Measurements from ENCODE around the gene PLA2G2C.
A peak's percentile ranks its signal among the peaks of the same experiment; 100 is the strongest.
"Not testable (repeated sequence)": the region's sequence is repeated elsewhere in the genome, so short reads cannot be mapped to it uniquely, and the experiment has no call there.

PLA2G2C gene, protein sequence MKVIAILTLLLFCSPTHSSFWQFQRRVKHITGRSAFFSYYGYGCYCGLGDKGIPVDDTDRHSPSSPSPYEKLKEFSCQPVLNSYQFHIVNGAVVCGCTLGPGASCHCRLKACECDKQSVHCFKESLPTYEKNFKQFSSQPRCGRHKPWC

DNA sequence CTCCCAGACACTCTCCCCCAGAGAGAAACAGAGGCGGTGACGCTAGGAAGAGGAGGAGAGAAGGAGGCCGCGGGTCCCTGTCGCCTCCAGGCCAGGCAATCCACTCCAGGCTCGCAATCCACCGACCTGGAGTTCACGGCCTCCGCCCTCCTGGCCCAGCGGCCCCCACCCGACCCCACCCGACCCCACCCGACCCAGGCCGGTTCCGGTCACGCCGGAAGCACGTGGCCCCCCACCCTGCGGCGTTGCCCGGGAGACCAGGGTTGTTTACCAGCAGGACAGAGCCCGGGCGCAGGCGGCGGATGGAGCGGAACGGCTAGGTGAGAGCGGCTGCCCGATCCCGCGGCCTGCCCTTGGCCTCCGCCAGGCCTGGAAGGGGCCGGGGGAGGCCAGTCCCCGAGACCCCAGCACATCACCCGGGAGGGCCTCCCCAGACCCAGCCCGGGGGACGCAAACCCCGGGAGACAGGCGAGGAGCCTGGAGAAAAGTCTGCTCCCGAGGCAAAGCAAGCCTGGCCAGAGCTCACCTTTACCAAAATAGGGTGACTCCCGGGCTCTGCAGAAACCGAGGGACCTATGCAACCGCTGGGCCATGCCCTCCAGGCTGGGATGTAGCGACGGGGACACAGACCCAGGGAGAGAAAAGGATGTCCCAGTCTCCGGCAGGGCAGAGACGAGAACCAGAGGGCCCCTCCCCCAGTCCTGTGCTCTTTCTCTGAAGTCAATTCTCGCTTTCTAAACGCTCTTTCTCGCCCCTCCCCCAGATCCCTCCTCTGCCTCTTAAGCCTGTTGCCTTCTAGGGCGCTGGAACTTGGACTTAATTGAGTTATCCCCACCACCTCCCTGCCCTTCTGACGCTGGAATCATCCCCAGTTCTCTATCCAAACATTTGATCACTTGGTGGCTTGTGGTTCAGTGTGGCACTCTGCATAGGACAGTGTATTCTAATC lies at the start of gene PLA2G2C, which contains the start of gene UBXN10:
Gene PLA2G2C (minus strand): TSS at position 685 of the 949 bp plus-strand sequence. CDS start 9,155 bp downstream, outside the sequence.
Gene UBXN10 (plus strand): TSS at position 263 of the 949 bp plus-strand sequence. CDS start 4,466 bp downstream, outside the sequence.
- TF ChIP-seq CTBP1 (IDR thresholded peaks at IDR 0.05; ENCODE audit: borderline replicate concordance): no peak
- TF ChIP-seq ZNF384 (IDR thresholded peaks at IDR 0.05): no peak
- no peak for TF ChIP-seq HDGF (IDR thresholded peaks at IDR 0.05; ENCODE audit: borderline replicate concordance)
- TF ChIP-seq L3MBTL2 (conservative IDR thresholded peaks at IDR 0.05): no peak
- TF ChIP-seq ELF4 (IDR thresholded peaks at IDR 0.05): no peak
- TF ChIP-seq SUZ12 (IDR thresholded peaks at IDR 0.05): no peak
- TF ChIP-seq BHLHE40 (IDR thresholded peaks at IDR 0.05; ENCODE audit: borderline replicate concordance): no peak
- TF ChIP-seq TARDBP (IDR thresholded peaks at IDR 0.05): no peak
- no peak for TF ChIP-seq FOXM1 (IDR thresholded peaks at IDR 0.05; ENCODE audit: borderline replicate concordance)
- no peak for TF ChIP-seq LEF1 (IDR thresholded peaks at IDR 0.05; ENCODE audit: borderline replicate concordance)
- TF ChIP-seq NFRKB (IDR thresholded peaks at IDR 0.05): no peak
- no peak for TF ChIP-seq FOXA1 (IDR thresholded peaks at IDR 0.05)
- no peak for TF ChIP-seq ARNT (IDR thresholded peaks at IDR 0.05)
- TF ChIP-seq, protein P1, sequence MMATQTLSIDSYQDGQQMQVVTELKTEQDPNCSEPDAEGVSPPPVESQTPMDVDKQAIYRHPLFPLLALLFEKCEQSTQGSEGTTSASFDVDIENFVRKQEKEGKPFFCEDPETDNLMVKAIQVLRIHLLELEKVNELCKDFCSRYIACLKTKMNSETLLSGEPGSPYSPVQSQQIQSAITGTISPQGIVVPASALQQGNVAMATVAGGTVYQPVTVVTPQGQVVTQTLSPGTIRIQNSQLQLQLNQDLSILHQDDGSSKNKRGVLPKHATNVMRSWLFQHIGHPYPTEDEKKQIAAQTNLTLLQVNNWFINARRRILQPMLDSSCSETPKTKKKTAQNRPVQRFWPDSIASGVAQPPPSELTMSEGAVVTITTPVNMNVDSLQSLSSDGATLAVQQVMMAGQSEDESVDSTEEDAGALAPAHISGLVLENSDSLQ (IDR thresholded peaks at IDR 0.05): no peak
- TF ChIP-seq FOXK2 (IDR thresholded peaks at IDR 0.05): no peak
- TF ChIP-seq SP1 (IDR thresholded peaks at IDR 0.05): no peak
- no peak for DNase-seq (ENCODE audit: extremely low spot score)
- ChIA-PET CTCF (interaction anchor here (0.6 kb wide), 1 partner anchor 26 kb away, joined by 4 read pairs; no protein-coding TSS in a partner anchor), POLR2A (no interaction called here)

DNA sequence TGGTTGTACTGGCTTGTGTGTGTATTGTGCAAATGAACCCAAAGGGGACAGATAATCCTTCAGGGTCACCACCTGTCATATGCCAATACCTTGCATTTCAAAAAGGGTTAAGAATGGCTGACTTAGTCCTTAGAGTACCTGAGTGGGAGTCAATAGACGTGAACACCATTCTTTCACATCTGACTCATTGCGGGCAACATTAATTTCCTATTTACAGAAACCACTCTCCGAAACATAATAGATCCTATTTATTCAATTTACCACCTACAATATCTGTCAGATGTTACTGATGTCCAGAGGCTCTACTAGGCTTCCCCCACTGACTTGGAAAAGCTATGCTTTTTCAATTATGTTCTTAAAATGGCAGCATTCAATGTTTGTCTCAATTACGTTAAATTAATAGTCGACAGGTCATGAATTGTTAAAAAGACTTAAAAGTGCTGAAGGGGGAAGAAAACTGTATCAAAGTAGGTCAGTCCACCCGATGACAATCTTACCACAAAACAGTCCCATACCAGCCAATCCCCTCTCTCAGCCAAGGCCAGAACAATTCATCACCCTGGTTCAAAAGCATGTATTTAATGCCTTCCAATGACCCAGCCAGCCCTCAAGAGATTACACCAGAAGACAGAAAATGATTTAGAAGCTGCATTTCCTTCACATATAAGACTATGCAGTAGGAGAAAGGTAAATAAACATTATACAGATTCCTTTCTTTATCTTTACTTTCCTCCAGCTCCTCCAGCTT lies 48.6 kb upstream of the PLA2G2C start:
- CTCF ChIA-PET: interaction anchor here (1.3 kb wide), 1 partner anchor 260 kb away, joined by 3 read pairs; no protein-coding TSS in a partner anchor
- DNase-seq (ENCODE audit: extremely low spot score): no peak
- TF ChIP-seq L3MBTL2 (conservative IDR thresholded peaks at IDR 0.05) (no peak), SP1 (IDR thresholded peaks at IDR 0.05) (no peak), SUZ12 (IDR thresholded peaks at IDR 0.05) (no peak), BHLHE40 (IDR thresholded peaks at IDR 0.05; ENCODE audit: borderline replicate concordance) (no peak), FOXA1 (IDR thresholded peaks at IDR 0.05) (no peak), FOXK2 (IDR thresholded peaks at IDR 0.05) (no peak), FOXM1 (IDR thresholded peaks at IDR 0.05; ENCODE audit: borderline replicate concordance) (no peak), HDGF (IDR thresholded peaks at IDR 0.05; ENCODE audit: borderline replicate concordance) (no peak), ELF4 (IDR thresholded peaks at IDR 0.05) (no peak), ZNF384 (IDR thresholded peaks at IDR 0.05) (no peak), TARDBP (IDR thresholded peaks at IDR 0.05) (no peak), LEF1 (IDR thresholded peaks at IDR 0.05; ENCODE audit: borderline replicate concordance) (no peak), NFRKB (IDR thresholded peaks at IDR 0.05) (no peak), ARNT (IDR thresholded peaks at IDR 0.05) (no peak), CTBP1 (IDR thresholded peaks at IDR 0.05; ENCODE audit: borderline replicate concordance) (no peak)
- TF ChIP-seq, protein P1 (IDR thresholded peaks at IDR 0.05): no peak
- POLR2A ChIA-PET: no interaction called here

DNA sequence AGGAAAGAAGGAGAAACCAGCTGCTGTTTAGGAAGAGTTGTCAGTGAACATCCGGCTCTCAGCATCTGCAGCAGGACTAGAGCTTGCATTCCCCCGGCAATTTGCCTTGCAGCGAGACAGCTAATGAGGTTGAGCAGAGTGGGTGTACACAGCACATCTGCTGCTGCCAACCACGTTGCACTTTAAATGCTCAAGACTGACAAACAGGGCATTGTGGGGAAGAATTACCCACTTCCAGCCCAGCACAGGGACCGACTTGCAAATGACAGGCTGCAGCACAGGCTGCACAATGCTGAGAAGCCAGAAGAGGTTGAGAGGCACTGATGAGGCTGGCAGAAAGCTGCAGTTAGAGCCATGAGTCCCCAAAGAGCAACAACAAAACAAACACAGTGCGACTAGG lies 47.5 kb upstream of the PLA2G2C start:
- TF ChIP-seq, protein P1 (IDR thresholded peaks at IDR 0.05): no peak
- no peak for TF ChIP-seq BHLHE40 (IDR thresholded peaks at IDR 0.05; ENCODE audit: borderline replicate concordance)
- TF ChIP-seq FOXK2 (IDR thresholded peaks at IDR 0.05): no peak
- no peak for TF ChIP-seq LEF1 (IDR thresholded peaks at IDR 0.05; ENCODE audit: borderline replicate concordance)
- TF ChIP-seq L3MBTL2 (conservative IDR thresholded peaks at IDR 0.05): no peak
- no peak for TF ChIP-seq ELF4 (IDR thresholded peaks at IDR 0.05)
- TF ChIP-seq ARNT (IDR thresholded peaks at IDR 0.05): no peak
- no peak for TF ChIP-seq FOXA1 (IDR thresholded peaks at IDR 0.05)
- no peak for TF ChIP-seq HDGF (IDR thresholded peaks at IDR 0.05; ENCODE audit: borderline replicate concordance)
- TF ChIP-seq SP1 (IDR thresholded peaks at IDR 0.05): no peak
- no peak for TF ChIP-seq NFRKB (IDR thresholded peaks at IDR 0.05)
- TF ChIP-seq TARDBP (IDR thresholded peaks at IDR 0.05): no peak
- no peak for TF ChIP-seq ZNF384 (IDR thresholded peaks at IDR 0.05)
- no peak for TF ChIP-seq FOXM1 (IDR thresholded peaks at IDR 0.05; ENCODE audit: borderline replicate concordance)
- no peak for TF ChIP-seq SUZ12 (IDR thresholded peaks at IDR 0.05)
- no peak for TF ChIP-seq CTBP1 (IDR thresholded peaks at IDR 0.05; ENCODE audit: borderline replicate concordance)
- DNase-seq (ENCODE audit: extremely low spot score): no peak
- ChIA-PET CTCF (interaction anchor here (0.6 kb wide), 1 partner anchor 861 kb away, joined by 3 read pairs; no protein-coding TSS in a partner anchor), POLR2A (no interaction called here)

DNA sequence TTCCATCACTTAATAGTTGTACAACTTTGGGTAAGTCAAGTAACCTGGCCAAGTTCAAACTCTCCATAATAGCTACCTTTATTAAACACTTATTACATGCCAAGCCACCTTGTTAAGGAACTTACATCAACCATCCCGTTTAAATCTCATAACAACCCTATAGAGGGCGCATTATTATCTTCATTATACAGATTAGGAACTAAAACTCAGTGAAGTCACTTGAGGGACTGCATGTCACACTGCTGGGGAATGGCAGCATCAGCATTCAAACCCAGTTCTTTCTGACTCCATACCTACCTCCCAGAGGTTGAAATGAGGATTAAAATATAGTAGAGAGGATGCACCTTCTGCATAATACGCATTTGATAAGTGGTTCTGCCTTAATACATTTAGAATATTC lies 47.1 kb upstream of the PLA2G2C start:
- POLR2A ChIA-PET: no interaction called here
- CTCF ChIA-PET: interaction anchor here (0.6 to 0.9 kb wide), 4 partner anchors 21 to 860 kb away, joined by 3 to 5 read pairs (median 3); no protein-coding TSS in a partner anchor
- peak; percentile 19 for DNase-seq (ENCODE audit: extremely low spot score)
- TF ChIP-seq TARDBP (IDR thresholded peaks at IDR 0.05) (no peak), BHLHE40 (IDR thresholded peaks at IDR 0.05; ENCODE audit: borderline replicate concordance) (no peak), NFRKB (IDR thresholded peaks at IDR 0.05) (no peak), LEF1 (IDR thresholded peaks at IDR 0.05; ENCODE audit: borderline replicate concordance) (no peak), ZNF384 (IDR thresholded peaks at IDR 0.05) (no peak)

DNA sequence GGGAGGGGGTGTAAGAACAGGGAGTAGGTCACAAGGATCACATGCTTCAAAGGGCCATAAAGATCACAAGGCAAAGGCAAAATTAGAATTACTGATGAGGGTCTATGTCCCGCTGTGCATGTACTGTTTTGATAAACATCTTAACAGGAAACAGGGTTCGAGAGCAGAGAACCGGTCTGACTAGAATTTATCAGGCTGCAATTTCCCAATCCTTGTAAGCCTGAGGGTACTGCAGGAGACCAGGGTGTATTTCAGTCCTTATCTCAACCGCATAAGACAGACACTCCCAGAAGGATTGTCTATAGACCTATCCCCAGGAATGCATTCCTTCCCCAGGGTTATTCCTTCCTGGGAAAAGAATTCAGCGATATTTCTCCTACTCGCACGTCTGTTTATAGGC lies 46.2 kb upstream of the PLA2G2C start:
- DNase-seq (ENCODE audit: extremely low spot score); POLR2A ChIA-PET: not testable (repeated sequence)
- CTCF ChIA-PET: interaction anchor here (0.9 kb wide), 2 partner anchors 20 to 315 kb away, joined by 3 to 5 read pairs; no protein-coding TSS in a partner anchor
